Glutamatergic neuron (in vitro differentiated cells): ENCODE measurements around the gene CCK. TPM values are rescaled to one million over a fixed set of nuclear protein-coding genes. Genes with fewer than 3 reads are reported as not detected.

ENCODE experiments used
- DNase-seq: peaks from one replicate; pipeline ENCODE4 v3.0.0; 2022
- H3K27ac Mint-ChIP-seq: one replicate; pipeline ENCODE4 v1.8.0; 2020; ENCODE audit warnings: mild to moderate bottlenecking, mixed read lengths, inconsistent platforms; ENCODE audit not compliant: unreplicated experiment
- H3K27me3 Mint-ChIP-seq: one replicate; pipeline ENCODE4 v1.8.0; 2020; ENCODE audit warnings: mild to moderate bottlenecking, moderate library complexity, mixed read lengths, inconsistent platforms; ENCODE audit not compliant: unreplicated experiment
- H3K36me3 Mint-ChIP-seq: one replicate; pipeline ENCODE4 v1.8.0; 2020; ENCODE audit warnings: mild to moderate bottlenecking, mixed read lengths, inconsistent platforms; ENCODE audit not compliant: unreplicated experiment
- H3K4me1 Mint-ChIP-seq: one replicate; pipeline ENCODE4 v1.8.0; 2020; ENCODE audit warnings: mild to moderate bottlenecking, low read depth, mixed read lengths, inconsistent platforms; ENCODE audit not compliant: unreplicated experiment
- H3K4me3 Mint-ChIP-seq: one replicate; pipeline ENCODE4 v1.8.0; 2020; ENCODE audit warnings: mild to moderate bottlenecking, mixed read lengths, inconsistent platforms; ENCODE audit not compliant: unreplicated experiment
- H3K9me3 Mint-ChIP-seq: one replicate; pipeline ENCODE4 v1.8.0; 2020; ENCODE audit warnings: mild to moderate bottlenecking, moderate library complexity, mixed read lengths, inconsistent platforms; ENCODE audit not compliant: unreplicated experiment
- total RNA-seq: library from RNA; stranded (reverse); fragmentation: NEBNext Ultra II Directional; extraction: Animal tissue kit (Norgen Biotek cat#: 25700); gene quantifications from one replicate; pipeline ENCODE4 v1.2.1, GENCODE V29; 2021; ENCODE audit not compliant: unreplicated experiment
- TF ChIP-seq, protein P1 (sequence below): fragments of 200-600 bp; sonication (generic); IDR thresholded peaks from one replicate; pipeline ENCODE4 v1.5.0; 2021; ENCODE audit not compliant: partially characterized antibody, unreplicated experiment

Gene CCK
- total RNA-seq, 1 donor from 2014 or later: not detected

GRCh38 chr3:42214064-42214463 lies 51.9 kb downstream of the CCK start:
- H3K27ac Mint-ChIP-seq: no peak overlapping the region

GRCh38 chr3:42213417-42213816 lies 52.6 kb downstream of the CCK start:
- Mint-ChIP-seq H3K4me1 (peaks cover 28% of the 10 kb centered on the region), H3K9me3 (peaks cover 31% of the 10 kb centered on the region), H3K36me3 (peaks cover 5% of the 10 kb centered on the region), H3K27ac (peak overlapping the region; percentile 57), H3K4me3 (no peak overlapping the region), H3K27me3 (peaks cover 17% of the 10 kb centered on the region)
- DNase-seq: no peak
- TF ChIP-seq, protein P1, sequence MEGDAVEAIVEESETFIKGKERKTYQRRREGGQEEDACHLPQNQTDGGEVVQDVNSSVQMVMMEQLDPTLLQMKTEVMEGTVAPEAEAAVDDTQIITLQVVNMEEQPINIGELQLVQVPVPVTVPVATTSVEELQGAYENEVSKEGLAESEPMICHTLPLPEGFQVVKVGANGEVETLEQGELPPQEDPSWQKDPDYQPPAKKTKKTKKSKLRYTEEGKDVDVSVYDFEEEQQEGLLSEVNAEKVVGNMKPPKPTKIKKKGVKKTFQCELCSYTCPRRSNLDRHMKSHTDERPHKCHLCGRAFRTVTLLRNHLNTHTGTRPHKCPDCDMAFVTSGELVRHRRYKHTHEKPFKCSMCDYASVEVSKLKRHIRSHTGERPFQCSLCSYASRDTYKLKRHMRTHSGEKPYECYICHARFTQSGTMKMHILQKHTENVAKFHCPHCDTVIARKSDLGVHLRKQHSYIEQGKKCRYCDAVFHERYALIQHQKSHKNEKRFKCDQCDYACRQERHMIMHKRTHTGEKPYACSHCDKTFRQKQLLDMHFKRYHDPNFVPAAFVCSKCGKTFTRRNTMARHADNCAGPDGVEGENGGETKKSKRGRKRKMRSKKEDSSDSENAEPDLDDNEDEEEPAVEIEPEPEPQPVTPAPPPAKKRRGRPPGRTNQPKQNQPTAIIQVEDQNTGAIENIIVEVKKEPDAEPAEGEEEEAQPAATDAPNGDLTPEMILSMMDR: no peak

More at GRCh38 chr3:42214064-42214463, 51.9 kb downstream of the CCK start:
- TF ChIP-seq, protein P1: no peak
- H3K9me3 Mint-ChIP-seq: peaks cover 29% of the 10 kb centered on the region
- H3K27me3 Mint-ChIP-seq: peaks cover 15% of the 10 kb centered on the region
- H3K4me3 Mint-ChIP-seq: no peak overlapping the region
- H3K4me1 Mint-ChIP-seq: peaks cover 27% of the 10 kb centered on the region
- H3K36me3 Mint-ChIP-seq: peaks cover 3% of the 10 kb centered on the region
- DNase-seq: no peak

DNA sequence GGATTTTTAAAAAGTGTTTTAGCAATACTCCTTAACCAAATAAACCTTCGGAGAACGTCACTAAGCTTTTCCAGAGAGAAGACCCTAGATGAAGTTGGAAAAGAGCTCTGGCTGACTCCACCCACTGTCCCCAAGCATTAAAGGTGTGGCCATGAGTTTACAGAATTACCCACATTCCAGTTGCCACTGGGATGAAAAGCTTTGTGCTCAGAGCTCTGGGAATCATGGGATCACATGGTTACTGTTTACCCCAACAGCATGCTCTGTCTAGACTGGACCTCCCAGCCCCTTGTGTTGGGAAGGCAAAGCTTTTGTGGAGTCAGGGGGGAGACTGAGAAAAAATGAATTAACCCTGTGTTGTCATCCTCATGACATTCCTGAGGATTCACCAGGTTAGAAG lies 55.3 kb downstream of the CCK start:
- Mint-ChIP-seq H3K9me3 (peaks cover 28% of the 10 kb centered on the region), H3K4me1 (peaks cover 29% of the 10 kb centered on the region)

DNA sequence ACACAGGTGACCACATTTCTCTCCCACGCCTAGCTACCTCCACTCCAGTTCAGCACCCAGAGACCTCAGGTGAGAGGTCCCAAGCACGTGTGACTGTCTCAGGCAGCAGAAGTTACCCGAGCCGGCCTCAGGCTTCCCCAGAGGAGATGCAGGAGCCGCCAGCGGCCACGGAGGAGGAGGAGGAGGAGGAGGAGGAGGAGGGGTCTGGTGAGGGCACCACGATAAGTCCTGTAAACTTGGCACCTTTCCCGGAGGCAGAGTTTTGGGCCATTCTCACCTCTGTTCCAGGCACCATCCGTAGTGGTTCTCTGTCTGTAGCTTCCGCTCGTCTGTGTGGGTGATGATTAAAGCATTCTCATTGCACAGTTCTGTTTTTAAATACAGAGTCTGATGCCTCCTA lies 56.1 kb downstream of the CCK start:
- H3K27me3 Mint-ChIP-seq: peaks cover 8% of the 10 kb centered on the region

More for the DNA sequence above, 55.3 kb downstream of the CCK start:
- H3K4me3 Mint-ChIP-seq: no peak overlapping the region
- no peak for DNase-seq
- TF ChIP-seq, protein P1: no peak
- no peak overlapping the region for H3K27ac Mint-ChIP-seq
- peaks cover 8% of the 10 kb centered on the region for H3K36me3 Mint-ChIP-seq
- H3K27me3 Mint-ChIP-seq: peaks cover 13% of the 10 kb centered on the region

More for the DNA sequence above, 56.1 kb downstream of the CCK start:
- H3K9me3 Mint-ChIP-seq: peaks cover 23% of the 10 kb centered on the region
- H3K27ac Mint-ChIP-seq: no peak overlapping the region
- peaks cover 30% of the 10 kb centered on the region for H3K4me1 Mint-ChIP-seq
- no peak for DNase-seq
- peaks cover 13% of the 10 kb centered on the region for H3K36me3 Mint-ChIP-seq
- TF ChIP-seq, protein P1: no peak
- H3K4me3 Mint-ChIP-seq: no peak overlapping the region

Other genes with a start within 250 kb of the CCK start
- gene TRAK1, start 174.8 kb downstream of the CCK start, total RNA-seq: 308 TPM
- not detected for gene LYZL4, start 144.4 kb upstream of the CCK start, total RNA-seq
- not detected for gene VIPR1, start 236.5 kb upstream of the CCK start, total RNA-seq